ENCODE results near the gene PTK6.
A peak's percentile ranks its signal among the peaks of the same experiment; 100 is the strongest.

PTK6 gene

GRCh38 chr20:63499338-63499969 is 37.7 kb downstream of the PTK6 start:
- H3K27me3 ChIP-seq = peaks cover 0 to 91% of the 10 kb centered on the region in 2 donors
- peaks cover 0 to 3% (median 2%) of the 10 kb centered on the region in 3 donors for H3K9me3 ChIP-seq
- no peak for TF ChIP-seq CTCF (IDR thresholded peaks at IDR 0.05)
- intact Hi-C loops (cut with DNase I; ENCODE audit: low total_unique reads) = no loop called here
- peak overlapping the region; percentile 28 to 41 for H3K4me3 ChIP-seq
- peaks cover 0 to 35% (median 28%) of the 10 kb centered on the region in 4 donors for H3K4me1 ChIP-seq
- H3K27ac ChIP-seq = no peak overlapping the region
- H3K36me3 ChIP-seq = no peaks in the 10 kb centered on the region
- DNase-seq = no peak

- peaks cover 0 to 35% (median 28%) of the 10 kb centered on the region in 4 donors for H3K4me1 ChIP-seq
- H3K4me3 ChIP-seq = peak within 1 kb of the TSS; percentile 28 to 41
Observed at GRCh38 chr20:63498960-63499337, 38.2 kb downstream of the PTK6 start, which contains the start of gene EEF1A2. TSS of gene EEF1A2 (minus strand) at chr20:63499083. CDS start at chr20:63497763, 1,320 bp downstream.

GRCh38 chr20:63497946-63498935 is 38.9 kb downstream of the PTK6 start:
- H3K27me3 ChIP-seq = peaks cover 0 to 95% of the 10 kb centered on the region in 2 donors
- no peaks in the 10 kb centered on the region for H3K9me3 ChIP-seq
- no peak for DNase-seq
- H3K4me1 ChIP-seq = peaks cover 0 to 35% (median 28%) of the 10 kb centered on the region in 4 donors
- intact Hi-C loops (cut with DNase I; ENCODE audit: low total_unique reads) = no loop called here
- H3K4me3 ChIP-seq = peak overlapping the region in 1 of 2 donors; percentile 41
- TF ChIP-seq CTCF (IDR thresholded peaks at IDR 0.05) = no peak
- H3K27ac ChIP-seq = no peak overlapping the region
- H3K36me3 ChIP-seq = no peaks in the 10 kb centered on the region

More at GRCh38 chr20:63498960-63499337, 38.2 kb downstream of the PTK6 start, which contains the start of gene EEF1A2:
- no peaks in the 10 kb centered on the region for H3K36me3 ChIP-seq
- intact Hi-C loops (cut with DNase I; ENCODE audit: low total_unique reads) = no loop called here
- H3K27ac ChIP-seq = no peak within 1 kb of the TSS
- DNase-seq = no peak
- H3K9me3 ChIP-seq = no peaks in the 10 kb centered on the region
- H3K27me3 ChIP-seq = peaks cover 0 to 96% of the 10 kb centered on the region in 2 donors
- TF ChIP-seq CTCF (IDR thresholded peaks at IDR 0.05) = no peak

- H3K27ac ChIP-seq = no peak overlapping the region
- TF ChIP-seq CTCF (IDR thresholded peaks at IDR 0.05) = no peak
- no peaks in the 10 kb centered on the region for H3K36me3 ChIP-seq
- no peaks in the 10 kb centered on the region for H3K9me3 ChIP-seq
- intact Hi-C loops (cut with DNase I; ENCODE audit: low total_unique reads) = no loop called here
- DNase-seq = no peak
- peaks cover 0 to 91% of the 10 kb centered on the region in 2 donors for H3K27me3 ChIP-seq
- H3K4me1 ChIP-seq = peaks cover 0 to 35% (median 28%) of the 10 kb centered on the region in 4 donors
- H3K4me3 ChIP-seq = no peak overlapping the region
Observed at GRCh38 chr20:63497138-63497945, 39.8 kb downstream of the PTK6 start.

GRCh38 chr20:63496596-63497120 is 40.5 kb downstream of the PTK6 start:
- Histone ChIP-seq H3K4me3 (peak overlapping the region; percentile 14 to 42), H3K9me3 (no peaks in the 10 kb centered on the region), H3K4me1 (peaks cover 0 to 35% (median 28%) of the 10 kb centered on the region in 4 donors), H3K36me3 (no peaks in the 10 kb centered on the region), H3K27ac (no peak overlapping the region), H3K27me3 (peaks cover 0 to 84% of the 10 kb centered on the region in 2 donors)
- no peak for TF ChIP-seq CTCF (IDR thresholded peaks at IDR 0.05)
- no peak for DNase-seq
- intact Hi-C loops (cut with DNase I; ENCODE audit: low total_unique reads) = no loop called here

Data from tibial artery (tissue), 4 donors.